Measurements from ENCODE around the gene RPAP3.
"Not testable (repeated sequence)": the region's sequence is repeated elsewhere in the genome, so short reads cannot be mapped to it uniquely, and the experiment has no call there.

RPAP3 gene

GRCh38 chr12:47717443-47718193 is 11.8 kb upstream of the RPAP3 start:
- DNase-seq, result peak; percentile 83

GRCh38 chr12:47717046-47717442 is 11.2 kb upstream of the RPAP3 start:
- DNase-seq, result no peak

GRCh38 chr12:47715877-47716548 is 10.2 kb upstream of the RPAP3 start:
- no peak for DNase-seq

GRCh38 chr12:47715393-47715876 is 9.6 kb upstream of the RPAP3 start:
- DNase-seq, result peak; percentile 87

GRCh38 chr12:47714826-47715386 is 9.1 kb upstream of the RPAP3 start:
- no peak for DNase-seq

- no peak for DNase-seq
These were observed 6.3 kb upstream of the RPAP3 start for GRCh38 chr12:47712171-47712570.

- no peak for DNase-seq
These were observed 5.6 kb upstream of the RPAP3 start for GRCh38 chr12:47711448-47711847.

GRCh38 chr12:47710278-47710677 is 4.4 kb upstream of the RPAP3 start:
- no peak for DNase-seq

GRCh38 chr12:47709671-47710070 is 3.8 kb upstream of the RPAP3 start:
- peak; percentile 43 for DNase-seq

- DNase-seq, result peak; percentile 50
These were observed 3.4 kb upstream of the RPAP3 start for GRCh38 chr12:47709237-47709636.

- peak; percentile 45 for DNase-seq
These were observed 2.2 kb upstream of the RPAP3 start for GRCh38 chr12:47707905-47708543.

- peak; percentile 45 for DNase-seq
These were observed 1.5 kb upstream of the RPAP3 start for GRCh38 chr12:47707355-47707754.

GRCh38 chr12:47705229-47705565 is 633 bp downstream of the RPAP3 start:
- DNase-seq, result peak; percentile 65

GRCh38 chr12:47704719-47705118 is 1.1 kb downstream of the RPAP3 start:
- DNase-seq, result no peak

GRCh38 chr12:47700263-47700662 is 5.6 kb downstream of the RPAP3 start:
- no peak for DNase-seq

- DNase-seq, result no peak
These were observed 7.2 kb downstream of the RPAP3 start for GRCh38 chr12:47698631-47699030.

- peak; percentile 72 for DNase-seq
These were observed 7.8 kb downstream of the RPAP3 start for GRCh38 chr12:47698055-47698454.

GRCh38 chr12:47689215-47689614 is 16.6 kb downstream of the RPAP3 start:
- DNase-seq, result no peak

GRCh38 chr12:47687636-47688035 is 18.2 kb downstream of the RPAP3 start:
- no peak for DNase-seq

GRCh38 chr12:47686645-47687240 is 19.1 kb downstream of the RPAP3 start:
- peak; percentile 74 for DNase-seq

- no peak for DNase-seq
These were observed 26.0 kb downstream of the RPAP3 start for GRCh38 chr12:47679785-47680184.

GRCh38 chr12:47672068-47672467 is 33.8 kb downstream of the RPAP3 start:
- no peak for DNase-seq

- not testable (repeated sequence) for DNase-seq
These were observed 37.9 kb downstream of the RPAP3 start for GRCh38 chr12:47667935-47668334.
